Panc1 (cell line): ENCODE measurements around the gene RETREG1. TPM values are rescaled to one million over a fixed set of nuclear protein-coding genes. Genes with fewer than 3 reads are reported as not detected.

Source experiments
- ATAC-seq: fragments of 200-7000 bp; cut with Tn5 transposase; 2 replicates; pipeline ENCODE4 v1.9.1; 2020; ENCODE audit warnings: mild to moderate bottlenecking, moderate library complexity
- BruUV-seq: library from RNA; stranded (reverse); fragments of 400-500 nt; replicated peaks from 2 replicates; lab custom pipeline; 2021; lab: Mats Ljungman, UMichigan
- CTCF ChIA-PET: fragments of 300-600 bp; sonication (Branson Sonifier 250); formaldehyde crosslinking; loops from one replicate; lab custom pipeline; 2022; ENCODE audit warnings: antibody characterized with exemption; lab: Charles Lee
- POLR2A ChIA-PET: fragments of 300-600 bp; sonication (Branson Sonifier 250); formaldehyde crosslinking; loops from one replicate; lab custom pipeline; 2022; ENCODE audit warnings: antibody characterized with exemption; lab: Charles Lee
- DNase-seq: peaks from one replicate; pipeline ENCODE4 v3.0.0-alpha.2; 2010; ENCODE audit warnings: low read depth, low spot score
- H3K27ac ChIP-seq: 2 replicates; pipeline ENCODE4 v1.5.1; 2011; ENCODE audit warnings: mild to moderate bottlenecking, low read length, inconsistent platforms
- H3K27me3 ChIP-seq: fragments of 200-500 bp; sonication (Bioruptor generic); 2 replicates; pipeline ENCODE4 v1.6.0; 2014; ENCODE audit warnings: low read length, inconsistent platforms; ENCODE audit not compliant: control insufficient read depth, insufficient read depth
- H3K36me3 ChIP-seq: fragments of 200-500 bp; sonication (Bioruptor generic); 2 replicates; pipeline ENCODE4 v1.5.1; 2014; ENCODE audit warnings: inconsistent platforms, mild to moderate bottlenecking, low read length, moderate library complexity; ENCODE audit not compliant: control insufficient read depth, insufficient read depth
- H3K4me1 ChIP-seq: 2 replicates; pipeline ENCODE4 v1.5.1; 2011; ENCODE audit warnings: inconsistent platforms, mild to moderate bottlenecking, low read length, moderate library complexity; ENCODE audit not compliant: control insufficient read depth, insufficient read depth
- H3K4me3 ChIP-seq, 2 experiments: 2 replicates each; pipeline ENCODE4 v1.5.1; 2011 to 2012; ENCODE audit warnings: low read depth in 2 of 2, low read length in 2 of 2, mild to moderate bottlenecking in 2 of 2, inconsistent platforms in 1 of 2, moderate library complexity in 1 of 2
- H3K9me3 ChIP-seq: fragments of 200-500 bp; sonication (Bioruptor generic); 2 replicates; pipeline ENCODE4 v1.5.1; 2014; ENCODE audit warnings: low read depth, mild to moderate bottlenecking, inconsistent platforms, low read length, moderate library complexity; ENCODE audit not compliant: control insufficient read depth, insufficient read depth
- CTCF ChIP-seq: fragments of 450-650 bp; IDR thresholded peaks from 2 replicates; pipeline ENCODE4 v1.5.1; 2017; ENCODE audit warnings: mild to moderate bottlenecking
- POLR2AphosphoS5 ChIP-seq: IDR thresholded peaks from 2 replicates; pipeline ENCODE4 v1.6.1; 2012; ENCODE audit warnings: mild to moderate bottlenecking, low read depth, low read length, moderate library complexity
- REST ChIP-seq, 2 experiments: IDR thresholded peaks; 2 replicates each; pipeline ENCODE4 v1.6.1; 2011 to 2012; ENCODE audit warnings: low read depth in 2 of 2, control low read depth in 1 of 2, low read length in 1 of 2, mild to moderate bottlenecking in 1 of 2, moderate library complexity in 1 of 2; ENCODE audit not compliant: insufficient read depth in 1 of 2
- SIN3A ChIP-seq: IDR thresholded peaks from 2 replicates; pipeline ENCODE4 v1.6.1; 2012; ENCODE audit warnings: low read depth, mild to moderate bottlenecking, low read length, moderate library complexity, borderline replicate concordance; ENCODE audit not compliant: insufficient read depth
- TCF7L2 ChIP-seq: IDR thresholded peaks from 2 replicates; pipeline ENCODE4 v1.6.1; 2011; ENCODE audit warnings: mild to moderate bottlenecking, low read depth, low read length, inconsistent platforms
- in situ Hi-C: cut with HindIII; loops from 2 replicates; pipeline ENCODE4 v1.10.0; 2016; ENCODE audit warnings: low sequenced_read_pairs, low pct_unique_long_range_greater_than_20kb
- intact Hi-C: fragments of 100-400 bp; cut with micrococcal nuclease; formaldehyde crosslinking; loops from one replicate; pipeline ENCODE4 v1.10.0; 2022; ENCODE audit not compliant: unreplicated experiment
- total RNA-seq: library from RNA; stranded (reverse); gene quantifications from one replicate; pipeline ENCODE4 v1.2.1, GENCODE V29; 2021; ENCODE audit not compliant: unreplicated experiment

The RETREG1 gene
- total RNA-seq, 1 experiment from 2014 or later, result 0.74 TPM

- ChIA-PET CTCF (no interaction called here), POLR2A (interaction anchor here (0.6 kb wide), 1 partner anchor 223 kb away, joined by 6 read pairs; no protein-coding TSS in a partner anchor)
- Histone ChIP-seq H3K27ac (no peak overlapping the region), H3K4me3 (no peak overlapping the region), H3K36me3 (peaks cover 4% of the 10 kb centered on the region; the same call in 1 of the 2 replicates), H3K4me1 (no peaks in the 10 kb centered on the region), H3K9me3 (no peaks in the 10 kb centered on the region), H3K27me3 (no peaks in the 10 kb centered on the region)
- intact Hi-C loops (loop anchor here (5.0 kb wide), 1 partner anchor 177 kb away; no protein-coding TSS in a partner anchor), in situ Hi-C loops (no loop called here)
- ATAC-seq (no peak), DNase-seq (no peak)
- no TSS peak for BruUV-seq
- no peak for TF ChIP-seq SIN3A
- no peak for TF ChIP-seq REST (IDR thresholded peaks at IDR 0.05; ENCODE audit: insufficient read depth in 1 of 2, low read depth in 2 of 2, low read length in 1 of 2)
- no peak for TF ChIP-seq CTCF
- no peak for TF ChIP-seq TCF7L2
- TF ChIP-seq POLR2AphosphoS5, result no peak
These were observed 47.0 kb upstream of the RETREG1 start for GRCh38 chr5:16663840-16664239.

- no peak for ATAC-seq
- intact Hi-C loops, result loop anchor here (5.0 kb wide), 1 partner anchor 174 kb away; no protein-coding TSS in a partner anchor
- DNase-seq, result no peak
- H3K9me3 ChIP-seq, result no peaks in the 10 kb centered on the region
- no peaks in the 10 kb centered on the region for H3K36me3 ChIP-seq
- in situ Hi-C loops, result no loop called here
- TF ChIP-seq CTCF, result no peak
- TF ChIP-seq TCF7L2, result no peak
- TF ChIP-seq SIN3A, result no peak
- TF ChIP-seq POLR2AphosphoS5, result no peak
- TF ChIP-seq REST (IDR thresholded peaks at IDR 0.05; ENCODE audit: insufficient read depth in 1 of 2, low read depth in 2 of 2, low read length in 1 of 2), result no peak
- BruUV-seq, result no TSS peak
- ChIA-PET CTCF (no interaction called here), POLR2A (no interaction called here)
- H3K27me3 ChIP-seq, result no peaks in the 10 kb centered on the region
- no peaks in the 10 kb centered on the region for H3K4me1 ChIP-seq
- no peak overlapping the region for H3K27ac ChIP-seq
- H3K4me3 ChIP-seq, result no peak overlapping the region
These were observed 44.9 kb upstream of the RETREG1 start for GRCh38 chr5:16661713-16662112.
